ENCODE data around the gene NFIB.

- TF ChIP-seq MYBL2 (CRISPR knock-in tag; IDR thresholded peaks at IDR 0.05) = no peak
- TF ChIP-seq, protein P1, sequence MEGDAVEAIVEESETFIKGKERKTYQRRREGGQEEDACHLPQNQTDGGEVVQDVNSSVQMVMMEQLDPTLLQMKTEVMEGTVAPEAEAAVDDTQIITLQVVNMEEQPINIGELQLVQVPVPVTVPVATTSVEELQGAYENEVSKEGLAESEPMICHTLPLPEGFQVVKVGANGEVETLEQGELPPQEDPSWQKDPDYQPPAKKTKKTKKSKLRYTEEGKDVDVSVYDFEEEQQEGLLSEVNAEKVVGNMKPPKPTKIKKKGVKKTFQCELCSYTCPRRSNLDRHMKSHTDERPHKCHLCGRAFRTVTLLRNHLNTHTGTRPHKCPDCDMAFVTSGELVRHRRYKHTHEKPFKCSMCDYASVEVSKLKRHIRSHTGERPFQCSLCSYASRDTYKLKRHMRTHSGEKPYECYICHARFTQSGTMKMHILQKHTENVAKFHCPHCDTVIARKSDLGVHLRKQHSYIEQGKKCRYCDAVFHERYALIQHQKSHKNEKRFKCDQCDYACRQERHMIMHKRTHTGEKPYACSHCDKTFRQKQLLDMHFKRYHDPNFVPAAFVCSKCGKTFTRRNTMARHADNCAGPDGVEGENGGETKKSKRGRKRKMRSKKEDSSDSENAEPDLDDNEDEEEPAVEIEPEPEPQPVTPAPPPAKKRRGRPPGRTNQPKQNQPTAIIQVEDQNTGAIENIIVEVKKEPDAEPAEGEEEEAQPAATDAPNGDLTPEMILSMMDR (IDR thresholded peaks at IDR 0.05) = no peak
- TF ChIP-seq CREB1 (CRISPR knock-in tag; IDR thresholded peaks at IDR 0.05) = no peak
- TF ChIP-seq USF2 (CRISPR knock-in tag; IDR thresholded peaks at IDR 0.05) = no peak
- no peak for TF ChIP-seq IRF2 (CRISPR knock-in tag; IDR thresholded peaks at IDR 0.05; ENCODE audit: borderline replicate concordance, low read depth)
- TF ChIP-seq SP1 (CRISPR knock-in tag; conservative IDR thresholded peaks at IDR 0.05) = no peak
- no peak for TF ChIP-seq HMGXB4 (CRISPR knock-in tag; IDR thresholded peaks at IDR 0.05)
- no peak for TF ChIP-seq ETV6 (CRISPR knock-in tag; IDR thresholded peaks at IDR 0.05)
- TF ChIP-seq, protein P2, sequence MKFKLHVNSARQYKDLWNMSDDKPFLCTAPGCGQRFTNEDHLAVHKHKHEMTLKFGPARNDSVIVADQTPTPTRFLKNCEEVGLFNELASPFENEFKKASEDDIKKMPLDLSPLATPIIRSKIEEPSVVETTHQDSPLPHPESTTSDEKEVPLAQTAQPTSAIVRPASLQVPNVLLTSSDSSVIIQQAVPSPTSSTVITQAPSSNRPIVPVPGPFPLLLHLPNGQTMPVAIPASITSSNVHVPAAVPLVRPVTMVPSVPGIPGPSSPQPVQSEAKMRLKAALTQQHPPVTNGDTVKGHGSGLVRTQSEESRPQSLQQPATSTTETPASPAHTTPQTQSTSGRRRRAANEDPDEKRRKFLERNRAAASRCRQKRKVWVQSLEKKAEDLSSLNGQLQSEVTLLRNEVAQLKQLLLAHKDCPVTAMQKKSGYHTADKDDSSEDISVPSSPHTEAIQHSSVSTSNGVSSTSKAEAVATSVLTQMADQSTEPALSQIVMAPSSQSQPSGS (CRISPR knock-in tag; IDR thresholded peaks at IDR 0.05; ENCODE audit: borderline replicate concordance, low read depth) = no peak
- no peak for TF ChIP-seq ZNF281 (CRISPR knock-in tag; IDR thresholded peaks at IDR 0.05)
- TF ChIP-seq RELA (CRISPR knock-in tag; IDR thresholded peaks at IDR 0.05; ENCODE audit: borderline replicate concordance) = no peak
Measured at GRCh38 chr9:14337615-14338014, 23.7 kb upstream of the NFIB start.
